ENCODE measurements around the gene PTK7.
A peak's percentile ranks its signal among the peaks of the same experiment; 100 is the strongest.

The PTK7 gene

DNA sequence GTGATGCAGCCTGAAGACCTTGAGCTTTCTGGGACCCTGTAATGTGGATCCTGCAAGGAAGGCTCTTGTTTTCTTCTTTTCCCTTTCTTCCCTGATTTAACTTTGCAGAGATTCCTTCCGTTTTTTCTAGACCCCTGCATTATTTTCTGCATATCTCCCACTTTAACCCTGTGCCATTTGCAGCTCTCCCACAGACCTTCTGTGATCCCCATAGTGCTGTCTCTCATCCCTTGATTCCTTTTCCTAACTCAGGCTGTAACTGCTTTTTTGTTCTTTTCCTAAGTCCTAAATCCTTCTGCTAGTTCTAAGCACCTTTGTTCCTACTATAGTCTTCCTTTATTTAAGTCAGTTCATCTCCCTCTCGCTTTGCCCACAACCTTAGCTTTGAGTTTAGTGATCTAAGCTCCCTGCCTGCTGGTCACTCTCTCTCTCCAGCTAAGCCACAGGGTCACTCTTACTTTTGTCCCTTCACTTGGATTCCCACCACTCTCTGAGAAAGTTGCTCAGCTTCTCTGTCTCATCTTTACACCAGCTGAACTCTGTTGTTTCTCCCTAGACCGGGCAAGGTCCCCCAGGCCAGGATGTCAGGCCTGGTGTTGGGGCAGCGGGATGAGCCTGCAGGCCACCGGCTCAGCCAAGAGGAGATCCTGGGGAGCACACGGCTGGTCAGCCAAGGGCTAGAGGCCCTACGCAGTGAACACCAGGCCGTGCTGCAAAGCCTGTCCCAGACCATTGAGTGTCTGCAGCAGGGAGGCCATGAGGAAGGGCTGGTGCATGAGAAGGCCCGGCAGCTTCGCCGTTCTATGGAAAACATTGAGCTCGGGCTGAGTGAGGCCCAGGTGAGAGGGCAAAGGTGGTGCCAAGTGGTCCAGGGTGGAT is 15.1 kb upstream of the PTK7 start:
- DNase-seq (ENCODE audit: insufficient read length, low spot score): no peak
- TF ChIP-seq, protein P1, sequence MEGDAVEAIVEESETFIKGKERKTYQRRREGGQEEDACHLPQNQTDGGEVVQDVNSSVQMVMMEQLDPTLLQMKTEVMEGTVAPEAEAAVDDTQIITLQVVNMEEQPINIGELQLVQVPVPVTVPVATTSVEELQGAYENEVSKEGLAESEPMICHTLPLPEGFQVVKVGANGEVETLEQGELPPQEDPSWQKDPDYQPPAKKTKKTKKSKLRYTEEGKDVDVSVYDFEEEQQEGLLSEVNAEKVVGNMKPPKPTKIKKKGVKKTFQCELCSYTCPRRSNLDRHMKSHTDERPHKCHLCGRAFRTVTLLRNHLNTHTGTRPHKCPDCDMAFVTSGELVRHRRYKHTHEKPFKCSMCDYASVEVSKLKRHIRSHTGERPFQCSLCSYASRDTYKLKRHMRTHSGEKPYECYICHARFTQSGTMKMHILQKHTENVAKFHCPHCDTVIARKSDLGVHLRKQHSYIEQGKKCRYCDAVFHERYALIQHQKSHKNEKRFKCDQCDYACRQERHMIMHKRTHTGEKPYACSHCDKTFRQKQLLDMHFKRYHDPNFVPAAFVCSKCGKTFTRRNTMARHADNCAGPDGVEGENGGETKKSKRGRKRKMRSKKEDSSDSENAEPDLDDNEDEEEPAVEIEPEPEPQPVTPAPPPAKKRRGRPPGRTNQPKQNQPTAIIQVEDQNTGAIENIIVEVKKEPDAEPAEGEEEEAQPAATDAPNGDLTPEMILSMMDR (IDR thresholded peaks at IDR 0.05; ENCODE audit: insufficient read depth, missing control alignments): no peak
- no peak for FAIRE-seq

DNA sequence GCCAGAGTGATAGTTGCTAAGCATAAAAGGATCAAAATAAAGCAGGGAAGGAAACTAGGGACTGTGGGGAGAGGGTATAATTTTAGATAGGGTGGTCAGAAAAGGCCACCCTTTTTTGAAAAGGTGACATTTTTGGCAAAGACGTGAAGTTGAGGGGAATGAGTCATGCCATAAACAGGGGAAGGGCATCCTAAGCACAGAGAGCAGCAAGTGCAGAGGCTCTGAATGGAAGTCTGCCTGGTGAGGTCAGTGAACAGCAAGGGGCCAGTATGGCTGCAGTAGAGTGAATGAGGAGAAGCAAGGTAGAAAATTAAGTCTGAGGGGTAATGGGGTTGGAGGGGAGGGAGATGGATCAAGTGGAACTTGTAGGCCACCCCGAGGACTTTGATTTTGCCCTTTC is 14.3 kb upstream of the PTK7 start:
- no peak for FAIRE-seq
- TF ChIP-seq, protein P1 (IDR thresholded peaks at IDR 0.05; ENCODE audit: insufficient read depth, missing control alignments): no peak

DNA sequence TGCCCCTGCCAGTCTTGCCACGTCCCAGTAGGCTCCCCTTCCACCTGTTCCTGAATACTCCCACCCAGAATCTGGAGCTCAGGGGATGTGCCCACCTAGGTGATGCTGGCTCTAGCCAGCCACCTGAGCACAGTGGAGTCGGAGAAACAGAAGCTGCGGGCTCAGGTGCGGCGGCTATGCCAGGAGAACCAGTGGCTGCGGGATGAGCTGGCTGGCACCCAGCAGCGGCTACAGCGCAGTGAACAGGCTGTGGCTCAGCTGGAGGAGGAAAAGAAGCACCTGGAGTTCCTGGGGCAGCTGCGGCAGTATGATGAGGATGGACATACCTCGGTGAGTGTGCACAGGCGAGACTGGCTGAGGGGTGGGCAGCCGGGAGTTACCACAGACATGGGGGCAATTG is 13.3 kb upstream of the PTK7 start:
- FAIRE-seq: no peak
- TF ChIP-seq, protein P1 (IDR thresholded peaks at IDR 0.05; ENCODE audit: insufficient read depth, missing control alignments): no peak
- DNase-seq (ENCODE audit: insufficient read length, low spot score): no peak

More for the DNA sequence above, 14.3 kb upstream of the PTK7 start:
- DNase-seq (ENCODE audit: insufficient read length, low spot score): no peak

DNA sequence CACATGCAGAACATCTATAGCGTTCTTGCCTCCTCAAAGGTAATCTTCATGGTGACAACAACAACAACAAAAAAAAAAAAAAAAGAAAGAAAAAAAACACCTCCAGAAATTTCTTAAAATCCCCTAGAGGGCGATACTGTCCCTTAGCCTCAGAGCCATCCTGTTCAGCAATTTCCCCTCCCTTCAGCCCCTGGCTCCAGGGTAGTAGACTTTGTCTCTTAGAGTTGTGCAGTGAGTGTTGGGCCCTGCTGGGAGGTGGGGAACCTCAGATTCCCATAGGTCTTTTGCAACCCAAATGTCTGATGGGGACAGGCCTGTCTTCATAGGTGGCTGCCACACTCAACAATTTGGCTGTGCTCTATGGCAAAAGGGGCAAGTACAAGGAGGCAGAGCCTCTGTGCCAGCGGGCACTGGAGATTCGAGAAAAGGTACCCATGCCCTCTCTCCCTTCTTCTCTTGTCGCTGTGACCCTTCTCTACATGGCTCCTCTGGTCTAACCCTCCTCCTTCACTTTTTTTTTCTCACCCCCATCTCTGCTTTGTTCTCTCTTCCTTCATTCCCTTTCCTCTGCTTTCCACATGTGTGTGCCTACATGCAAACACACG is 6.0 kb upstream of the PTK7 start:
- DNase-seq (ENCODE audit: insufficient read length, low spot score): peak; percentile 62
- no peak for FAIRE-seq
- TF ChIP-seq, protein P1 (IDR thresholded peaks at IDR 0.05; ENCODE audit: insufficient read depth, missing control alignments): peak; percentile 54

DNA sequence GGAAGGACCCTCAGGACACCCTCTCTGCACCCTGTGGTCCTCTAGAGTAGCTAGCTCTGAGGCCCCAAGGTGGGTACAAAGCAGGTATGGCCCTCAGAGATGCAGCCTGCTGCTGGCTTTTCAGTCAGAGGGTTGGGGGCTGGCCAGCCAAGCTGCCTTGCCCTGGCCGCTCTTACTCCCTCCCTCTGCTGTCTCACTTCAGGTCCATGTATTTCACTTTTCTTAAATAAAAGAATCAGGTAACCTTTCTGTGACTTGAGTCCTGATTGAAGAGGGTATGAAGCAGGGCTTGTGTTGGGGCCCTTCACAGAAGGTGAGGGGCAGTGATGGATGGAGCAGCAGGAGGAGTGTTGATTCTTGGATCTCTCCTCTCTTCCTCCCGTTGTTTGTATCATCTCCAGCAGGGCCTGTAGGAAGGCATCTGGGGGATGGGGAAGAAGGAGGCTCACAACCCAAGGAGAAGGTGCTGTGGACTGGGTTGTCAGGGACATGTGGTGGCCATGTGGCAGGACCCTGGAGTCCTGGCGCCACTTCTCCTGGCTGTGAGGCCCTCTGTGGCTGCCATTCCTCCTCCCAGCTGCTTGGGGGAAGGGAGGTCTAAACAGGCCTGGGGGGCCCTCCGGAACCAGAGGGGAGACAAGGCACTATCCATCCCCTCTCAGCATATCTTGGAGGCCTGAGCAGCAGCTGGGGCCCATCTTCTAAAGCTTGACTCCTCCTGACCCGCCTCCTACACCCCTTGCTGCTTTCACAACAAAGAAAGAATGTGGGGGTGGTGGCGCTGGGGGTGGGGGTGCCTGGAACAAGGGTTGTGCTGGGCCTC is 1.1 kb upstream of the PTK7 start:
- FAIRE-seq (no peak), DNase-seq (ENCODE audit: insufficient read length, low spot score) (no peak)
- TF ChIP-seq, protein P1 (IDR thresholded peaks at IDR 0.05; ENCODE audit: insufficient read depth, missing control alignments): no peak

DNA sequence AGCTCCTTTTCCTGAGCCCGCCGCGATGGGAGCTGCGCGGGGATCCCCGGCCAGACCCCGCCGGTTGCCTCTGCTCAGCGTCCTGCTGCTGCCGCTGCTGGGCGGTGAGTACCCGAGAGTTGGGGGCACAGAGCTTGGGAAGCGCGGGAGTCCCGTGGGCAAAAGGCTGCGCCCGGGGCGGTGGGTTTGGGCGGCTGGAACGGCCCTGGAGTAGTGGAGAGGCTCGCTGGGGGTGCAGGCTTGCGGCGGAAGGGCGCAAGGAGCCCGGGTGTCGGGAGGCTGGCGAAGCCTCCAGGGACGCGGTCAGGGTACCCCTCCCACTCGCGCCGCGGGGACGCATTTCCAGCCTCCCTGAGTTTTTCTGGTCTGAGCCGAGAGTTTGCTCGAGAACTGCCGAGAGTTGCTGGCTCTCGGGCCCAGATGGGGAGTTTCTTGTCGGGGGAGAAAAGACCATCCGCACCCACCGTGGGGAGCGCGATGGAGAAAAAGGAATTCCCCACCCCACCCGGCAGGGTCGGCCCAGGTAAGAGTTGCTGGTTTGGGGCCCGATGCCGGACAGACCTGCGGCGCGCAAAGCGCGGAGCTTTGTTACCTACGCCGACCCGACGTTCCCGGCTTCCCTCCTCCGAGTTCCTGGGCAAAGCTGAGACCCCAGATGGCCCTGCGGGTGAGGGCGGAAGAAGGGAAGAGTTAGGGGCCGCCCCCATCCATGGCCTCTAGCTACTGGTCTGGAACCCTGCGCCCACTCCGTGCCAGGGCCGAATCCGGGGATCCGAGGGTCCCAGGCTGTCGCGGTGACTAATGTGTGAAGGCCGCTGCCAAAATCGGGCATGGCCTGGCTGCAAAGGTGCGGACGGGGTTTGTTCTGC is 584 bp downstream of the PTK7 start:
- no peak for DNase-seq (ENCODE audit: insufficient read length, low spot score)
- TF ChIP-seq, protein P1 (IDR thresholded peaks at IDR 0.05; ENCODE audit: insufficient read depth, missing control alignments): no peak
- no peak for FAIRE-seq
